GM18907 (cell line): ENCODE data around the gene KIF6.

Source experiments
- ATAC-seq: cut with Tn5 transposase; IDR thresholded peaks from one replicate; pipeline ENCODE4 v1.9.1; 2021; ENCODE audit warnings: mild to moderate bottlenecking, moderate library complexity; ENCODE audit not compliant: unreplicated experiment

KIF6 gene

GRCh38 chr6:39466631-39467030 is 258.6 kb downstream of the KIF6 start:
- no peak for ATAC-seq

- ATAC-seq: no peak
These were observed 259.7 kb downstream of the KIF6 start for GRCh38 chr6:39465539-39465938.

GRCh38 chr6:39464067-39464466 is 261.1 kb downstream of the KIF6 start:
- ATAC-seq: no peak

GRCh38 chr6:39453956-39454524 is 271.2 kb downstream of the KIF6 start:
- ATAC-seq: no peak

- ATAC-seq: no peak
These were observed 272.0 kb downstream of the KIF6 start for GRCh38 chr6:39453241-39453640.

- no peak for ATAC-seq
These were observed 272.7 kb downstream of the KIF6 start for GRCh38 chr6:39452306-39453145.

GRCh38 chr6:39451831-39452230 is 273.4 kb downstream of the KIF6 start:
- no peak for ATAC-seq

- no peak for ATAC-seq
These were observed 276.2 kb downstream of the KIF6 start for GRCh38 chr6:39449022-39449421.

GRCh38 chr6:39446909-39447308 is 278.3 kb downstream of the KIF6 start:
- no peak for ATAC-seq

- ATAC-seq: no peak
These were observed 279.5 kb downstream of the KIF6 start for GRCh38 chr6:39445667-39446066.

GRCh38 chr6:39444479-39445019 is 280.7 kb downstream of the KIF6 start:
- no peak for ATAC-seq

- ATAC-seq: no peak
These were observed 283.2 kb downstream of the KIF6 start for GRCh38 chr6:39441986-39442385.

- ATAC-seq: no peak
These were observed 283.9 kb downstream of the KIF6 start for GRCh38 chr6:39441301-39441700.

GRCh38 chr6:39440039-39440426 is 285.2 kb downstream of the KIF6 start:
- ATAC-seq: no peak

- ATAC-seq: no peak
These were observed 285.7 kb downstream of the KIF6 start for GRCh38 chr6:39439342-39440038.

- ATAC-seq: no peak
These were observed 291.6 kb downstream of the KIF6 start for GRCh38 chr6:39433630-39434029.

- ATAC-seq: no peak
These were observed 292.7 kb downstream of the KIF6 start for GRCh38 chr6:39432330-39433025.

- ATAC-seq: peak; percentile 38
These were observed 294.2 kb downstream of the KIF6 start for GRCh38 chr6:39430871-39431523.

GRCh38 chr6:39430446-39430845 is 294.8 kb downstream of the KIF6 start:
- ATAC-seq: no peak

- ATAC-seq: no peak
These were observed 296.4 kb downstream of the KIF6 start for GRCh38 chr6:39428816-39429215.

GRCh38 chr6:39428152-39428551 is 297.1 kb downstream of the KIF6 start:
- ATAC-seq: no peak
